HuH-7 (cell line): ENCODE results near the gene STIMATE.

Experiments
- DNase-seq: peaks from one replicate; pipeline ENCODE4 v3.0.0; 2011; ENCODE audit warnings: low spot score

STIMATE gene

GRCh38 chr3:52791366-52791765, 106.0 kb downstream of the STIMATE start:
- DNase-seq: no peak

DNA sequence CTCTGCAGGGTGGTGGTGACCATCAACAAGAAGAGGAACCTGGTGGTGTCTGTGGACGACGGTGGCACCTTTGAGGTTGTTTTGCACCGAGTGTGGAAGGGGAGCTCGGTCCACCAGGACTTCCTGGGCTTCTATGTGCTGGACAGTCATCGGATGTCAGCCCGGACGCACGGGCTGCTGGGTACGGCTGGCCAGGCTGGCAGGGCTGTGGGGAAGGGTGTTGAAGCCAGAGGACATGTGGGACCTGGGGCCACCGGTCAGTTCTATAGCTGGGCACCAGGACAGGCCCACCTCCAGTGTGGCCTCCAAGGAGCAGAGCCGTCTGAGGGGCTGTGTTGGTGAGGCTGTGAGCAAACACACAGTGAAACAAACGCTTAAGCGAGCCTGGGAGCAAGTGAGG, 106.6 kb downstream of the STIMATE start:
- DNase-seq: no peak

DNA sequence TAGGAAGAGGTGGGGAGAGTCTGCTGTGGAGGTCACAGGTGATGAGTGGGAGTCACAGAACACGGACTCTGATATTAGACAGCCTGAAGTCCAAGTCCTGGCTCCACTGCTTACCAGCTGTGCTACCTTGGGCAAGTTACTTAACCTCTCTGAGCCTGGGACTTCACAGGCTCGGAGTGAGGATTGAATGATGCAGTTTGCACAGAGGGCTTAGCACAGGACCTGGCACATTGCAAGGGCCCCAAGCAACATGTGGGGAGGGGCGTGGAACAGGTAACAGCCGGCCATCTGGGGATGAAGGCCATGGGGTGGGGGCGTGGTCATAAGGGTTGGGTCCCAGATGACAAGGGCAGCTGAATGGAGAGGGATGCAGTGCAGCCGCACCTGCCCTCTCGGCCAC, 107.0 kb downstream of the STIMATE start:
- DNase-seq: no peak

DNA sequence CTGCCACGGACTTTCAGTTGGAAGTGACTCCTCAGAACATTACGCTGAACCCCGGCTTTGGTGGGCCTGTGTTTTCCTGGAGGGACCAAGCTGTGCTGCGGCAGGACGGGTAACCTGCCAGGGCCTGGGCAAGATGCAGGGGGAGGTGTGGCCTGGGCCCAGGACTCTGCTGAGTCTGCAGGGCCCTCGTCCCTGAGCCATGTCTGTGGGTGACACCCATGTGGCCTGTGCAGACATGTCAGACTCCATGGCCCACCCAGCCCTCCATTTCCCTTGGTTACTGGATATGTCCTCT, 107.7 kb downstream of the STIMATE start:
- no peak for DNase-seq

GRCh38 chr3:52788890-52789745, 108.2 kb downstream of the STIMATE start:
- no peak for DNase-seq

- DNase-seq: no peak
Measured at GRCh38 chr3:52787672-52788625, 109.4 kb downstream of the STIMATE start.

DNA sequence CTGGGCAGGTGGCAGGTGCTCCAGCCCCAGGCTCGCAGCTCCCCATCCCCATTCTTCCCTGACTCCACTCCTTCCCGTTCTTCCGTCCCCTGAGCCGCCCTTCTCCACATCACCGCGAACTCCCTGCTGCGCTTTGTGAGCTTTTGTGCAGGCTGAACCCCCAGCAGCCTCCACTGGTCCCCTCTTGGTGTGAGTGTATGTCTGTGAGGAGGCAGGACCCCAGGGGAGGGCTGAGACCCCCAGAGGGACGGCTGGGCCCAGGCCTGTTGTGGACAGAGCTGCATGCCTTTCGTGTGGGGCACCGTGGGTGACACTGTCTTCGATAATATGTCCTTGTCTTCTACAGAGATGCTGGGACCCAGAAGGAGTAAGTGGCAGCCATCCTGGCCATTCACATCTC, 110.1 kb downstream of the STIMATE start:
- no peak for DNase-seq
